Measurements from ENCODE around the gene C2orf92. TPM values are rescaled to one million over a fixed set of nuclear protein-coding genes. Genes with fewer than 3 reads are reported as not detected.

C2orf92 gene
- total RNA-seq, 1 experiment from 2014 or later: 6.0 TPM

GRCh38 chr2:97697252-97698235 is 28.0 kb downstream of the C2orf92 start:
- no peak overlapping the region for H3K4me3 ChIP-seq (ENCODE audit: low read depth in 2 of 2, low read length in 2 of 2)
- no peaks in the 10 kb centered on the region for H3K4me1 ChIP-seq (ENCODE audit: control insufficient read depth, insufficient read depth, low read length)
- H3K36me3 ChIP-seq (ENCODE audit: control insufficient read depth, insufficient read depth, low read length): no peaks in the 10 kb centered on the region
- in situ Hi-C loops (cut with HindIII; ENCODE audit: low pct_unique_long_range_greater_than_20kb, low sequenced_read_pairs) (no loop called here), intact Hi-C loops (cut with micrococcal nuclease; ENCODE audit: unreplicated experiment) (loop anchor here (2.0 kb wide), 1 partner anchor 107 kb away; no protein-coding TSS in a partner anchor)
- no peaks in the 10 kb centered on the region for H3K27me3 ChIP-seq (ENCODE audit: control insufficient read depth, insufficient read depth, low read length)
- H3K27ac ChIP-seq (ENCODE audit: low read length): no peak overlapping the region
- TF ChIP-seq SIN3A (IDR thresholded peaks at IDR 0.05; ENCODE audit: borderline replicate concordance, insufficient read depth, low read depth, low read length): no peak
- TF ChIP-seq CTCF (IDR thresholded peaks at IDR 0.05): peak; percentile 93
- TF ChIP-seq POLR2AphosphoS5 (IDR thresholded peaks at IDR 0.05; ENCODE audit: low read depth, low read length): no peak
- no peaks in the 10 kb centered on the region for H3K9me3 ChIP-seq (ENCODE audit: control insufficient read depth, insufficient read depth, low read depth, low read length)
- peak; percentile 61 for DNase-seq (ENCODE audit: low read depth, low spot score)
- ATAC-seq: peak; percentile 95
- POLR2A ChIA-PET: no interaction called here
- BruUV-seq (replicated peaks): no TSS peak
- CTCF ChIA-PET: interaction anchor here (0.7 to 3.1 kb wide), 4 partner anchors 32 to 341 kb away, joined by 4 to 21 read pairs (median 8); no protein-coding TSS in a partner anchor

GRCh38 chr2:97698530-97698929 is 29.0 kb downstream of the C2orf92 start:
- DNase-seq (ENCODE audit: low read depth, low spot score) (no peak), ATAC-seq (no peak)
- no peaks in the 10 kb centered on the region for H3K9me3 ChIP-seq (ENCODE audit: control insufficient read depth, insufficient read depth, low read depth, low read length)
- in situ Hi-C loops (cut with HindIII; ENCODE audit: low pct_unique_long_range_greater_than_20kb, low sequenced_read_pairs): no loop called here
- no peaks in the 10 kb centered on the region for H3K4me1 ChIP-seq (ENCODE audit: control insufficient read depth, insufficient read depth, low read length)
- no peak overlapping the region for H3K4me3 ChIP-seq (ENCODE audit: low read depth in 2 of 2, low read length in 2 of 2)
- no peaks in the 10 kb centered on the region for H3K27me3 ChIP-seq (ENCODE audit: control insufficient read depth, insufficient read depth, low read length)
- CTCF ChIA-PET: interaction anchor here (0.6 to 3.1 kb wide), 2 partner anchors 107 to 108 kb away, joined by 7 to 21 read pairs; no protein-coding TSS in a partner anchor
- H3K27ac ChIP-seq (ENCODE audit: low read length): no peak overlapping the region
- no peaks in the 10 kb centered on the region for H3K36me3 ChIP-seq (ENCODE audit: control insufficient read depth, insufficient read depth, low read length)
- no peak for TF ChIP-seq SIN3A (IDR thresholded peaks at IDR 0.05; ENCODE audit: borderline replicate concordance, insufficient read depth, low read depth, low read length)
- TF ChIP-seq TCF7L2 (IDR thresholded peaks at IDR 0.05; ENCODE audit: low read depth, low read length): no peak
- no peak for TF ChIP-seq REST (IDR thresholded peaks at IDR 0.05; ENCODE audit: insufficient read depth in 1 of 2, low read depth in 2 of 2, low read length in 1 of 2)
- TF ChIP-seq CTCF (IDR thresholded peaks at IDR 0.05): no peak
- TF ChIP-seq POLR2AphosphoS5 (IDR thresholded peaks at IDR 0.05; ENCODE audit: low read depth, low read length): no peak
- intact Hi-C loops (cut with micrococcal nuclease; ENCODE audit: unreplicated experiment): no loop called here
- BruUV-seq (replicated peaks): no TSS peak
- POLR2A ChIA-PET: no interaction called here
